Adrenal gland (tissue), 12 donors: Measurements from ENCODE around the gene DLGAP3. TPM values are rescaled to one million over a fixed set of nuclear protein-coding genes. Genes with fewer than 3 reads are reported as not detected.

Source experiments
- DNase-seq, 7 donors: peaks; one replicate each; pipeline ENCODE4 v3.0.0-alpha.2; 2019 to 2020
- H3K27ac ChIP-seq, 5 donors: fragments of 200-600 bp; sonication (generic) in 4 of 5; 1 replicate in 3 of 5; 2 replicates in 2 of 5; pipeline versions ENCODE4 v1.5.1 to v1.8.0; 2016 to 2020; ENCODE audit warnings: mild to moderate bottlenecking in 1 of 5
- H3K27me3 ChIP-seq: fragments of 200-600 bp; 2 replicates; pipeline ENCODE4 v1.8.0; 2021
- H3K36me3 ChIP-seq, 2 donors: fragments of 200-600 bp; replicated peaks in 1 of 2; 1 replicate in 1 of 2; 2 replicates in 1 of 2; pipeline versions ENCODE4 v1.5.1 to v1.8.0; 2018 to 2022
- H3K4me1 ChIP-seq, 2 donors: fragments of 200-600 bp; replicated peaks in 1 of 2; 1 replicate in 1 of 2; 2 replicates in 1 of 2; pipeline versions ENCODE4 v1.5.1 to v1.8.0; 2018 to 2021
- H3K4me3 ChIP-seq, 4 donors: fragments of 200-600 bp; sonication (generic) in 3 of 4; one replicate each; pipeline ENCODE4 v1.5.1; 2016 to 2018
- H3K9me3 ChIP-seq, 3 donors: fragments of 200-600 bp; sonication (generic) in 1 of 3; replicated peaks in 1 of 3; 1 replicate in 2 of 3; 2 replicates in 1 of 3; pipeline versions ENCODE4 v1.5.1 to v1.8.0; 2016 to 2021
- POLR2A ChIP-seq, 2 donors: fragments of 450-650 bp; IDR thresholded peaks; one replicate each; pipeline ENCODE4 v1.6.1; 2017; ENCODE audit warnings: antibody characterized with exemption in 2 of 2, mild to moderate bottlenecking in 2 of 2, moderate library complexity in 1 of 2
- WGBS, 4 donors: extraction: QIAGEN DNeasy Blood & Tissue Kit in 2 of 4; methylation state at CpG; one replicate each; pipeline versions ENCODE4 v1.1.5 to v1.1.7; 2013 to 2017; 5-methylcytosine and 5-hydroxymethylcytosine counted together
- intact Hi-C, 2 donors: fragments of 100-400 bp; cut with DNase I; formaldehyde crosslinking; loops; one replicate each; pipeline versions ENCODE4 v1.14.1 to v1.15.0; 2022 to 2023
- polyA plus RNA-seq, 3 donors: library from polyadenylated mRNA; stranded (reverse); fragments of 200-250 nt in 2 of 3; fragments of 350-450 nt in 1 of 3; fragmentation: Illumina TruSeq in 1 of 3; extraction: RNeasy Lipid Tissue Mini Kit (QIAGEN cat#74804) in 1 of 3; gene quantifications; one replicate each; pipeline ENCODE4 v1.2.3, GENCODE V29; 2013 to 2014
- total RNA-seq, 9 donors: library from RNA; depleted of rRNA in 4 of 9; stranded (reverse); fragments of >200 nt in 4 of 9; fragments of 120-200 nt in 1 of 9; fragmentation: NEBNext Ultra II Directional in 1 of 9; extraction: Animal tissue kit (Norgen Biotek cat#: 25700) in 1 of 9; gene quantifications; one replicate each; pipeline versions ENCODE4 v1.1.0 to v1.2.4, GENCODE V29; 2013 to 2023
- TF ChIP-seq, protein P1 (sequence below), 6 experiments: fragments of 450-650 bp in 4 of 6; fragments of 200-600 bp in 2 of 6; sonication (generic) in 1 of 6; IDR thresholded peaks; 1 replicate in 5 of 6; 2 replicates in 1 of 6; pipeline versions ENCODE4 v1.5.1 to v1.8.0; 2016 to 2021; ENCODE audit warnings: antibody characterized with exemption in 6 of 6, mild to moderate bottlenecking in 2 of 6, moderate library complexity in 1 of 6
- donor health status: healthy with polysubstance abuse.
- donor health status: Bipolar disorder and iron deficiency.
- donor health status: DM: yes; HTN: yes; CAD: no.
- donor health status: DM: no; HTN: no; CAD: no.
- donor health status: DM: no; HTN: no; CAD: no.
- donor health status: DM: yes; HTN: yes; CAD: no.

Gene DLGAP3
- total and polyA plus RNA-seq, 12 donors, result 0.13 to 1.6 (median 0.47) TPM

GRCh38 chr1:34918386-34918976, 11.0 kb downstream of the DLGAP3 start:
- TF ChIP-seq, protein P1, sequence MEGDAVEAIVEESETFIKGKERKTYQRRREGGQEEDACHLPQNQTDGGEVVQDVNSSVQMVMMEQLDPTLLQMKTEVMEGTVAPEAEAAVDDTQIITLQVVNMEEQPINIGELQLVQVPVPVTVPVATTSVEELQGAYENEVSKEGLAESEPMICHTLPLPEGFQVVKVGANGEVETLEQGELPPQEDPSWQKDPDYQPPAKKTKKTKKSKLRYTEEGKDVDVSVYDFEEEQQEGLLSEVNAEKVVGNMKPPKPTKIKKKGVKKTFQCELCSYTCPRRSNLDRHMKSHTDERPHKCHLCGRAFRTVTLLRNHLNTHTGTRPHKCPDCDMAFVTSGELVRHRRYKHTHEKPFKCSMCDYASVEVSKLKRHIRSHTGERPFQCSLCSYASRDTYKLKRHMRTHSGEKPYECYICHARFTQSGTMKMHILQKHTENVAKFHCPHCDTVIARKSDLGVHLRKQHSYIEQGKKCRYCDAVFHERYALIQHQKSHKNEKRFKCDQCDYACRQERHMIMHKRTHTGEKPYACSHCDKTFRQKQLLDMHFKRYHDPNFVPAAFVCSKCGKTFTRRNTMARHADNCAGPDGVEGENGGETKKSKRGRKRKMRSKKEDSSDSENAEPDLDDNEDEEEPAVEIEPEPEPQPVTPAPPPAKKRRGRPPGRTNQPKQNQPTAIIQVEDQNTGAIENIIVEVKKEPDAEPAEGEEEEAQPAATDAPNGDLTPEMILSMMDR (IDR thresholded peaks at IDR 0.05), result no peak
- TF ChIP-seq POLR2A (IDR thresholded peaks at IDR 0.05), result no peak
- no peak for DNase-seq
- WGBS, 4 donors, result 12 to 27% (median 14%) methylated on average over 7 to 11 of the region's 11 CpGs
- no peaks in the 10 kb centered on the region for H3K9me3 ChIP-seq
- no peak overlapping the region for H3K27ac ChIP-seq
- H3K27me3 ChIP-seq, result no peaks in the 10 kb centered on the region
- H3K4me1 ChIP-seq, result peaks cover 0 to 7% of the 10 kb centered on the region in 2 donors
- H3K4me3 ChIP-seq, result no peak overlapping the region
- H3K36me3 ChIP-seq, result no peaks in the 10 kb centered on the region
- intact Hi-C loops, result no loop called here

GRCh38 chr1:34917017-34917416, 12.4 kb downstream of the DLGAP3 start:
- peak in 1 of 7 donors; percentile 5 for DNase-seq
- TF ChIP-seq POLR2A (IDR thresholded peaks at IDR 0.05), result no peak
- TF ChIP-seq, protein P1 (IDR thresholded peaks at IDR 0.05), result no peak
- 86 to 94% (median 90%) methylated on average over 6 of the region's 6 CpGs for WGBS, 4 donors

GRCh38 chr1:34916104-34916503, 13.3 kb downstream of the DLGAP3 start:
- intact Hi-C loops, result no loop called here
- H3K36me3 ChIP-seq, result no peaks in the 10 kb centered on the region
- no peaks in the 10 kb centered on the region for H3K27me3 ChIP-seq
- H3K9me3 ChIP-seq, result no peaks in the 10 kb centered on the region
- 88 to 91% (median 89%) methylated on average over 4 of the region's 4 CpGs for WGBS, 4 donors
- TF ChIP-seq, protein P1 (IDR thresholded peaks at IDR 0.05), result no peak
- no peak for TF ChIP-seq POLR2A (IDR thresholded peaks at IDR 0.05)
- peaks cover 0 to 7% of the 10 kb centered on the region in 2 donors for H3K4me1 ChIP-seq
- no peak overlapping the region for H3K27ac ChIP-seq
- DNase-seq, result no peak
- no peak overlapping the region for H3K4me3 ChIP-seq

More at GRCh38 chr1:34917017-34917416, 12.4 kb downstream of the DLGAP3 start:
- H3K4me3 ChIP-seq, result no peak overlapping the region
- intact Hi-C loops, result no loop called here
- H3K9me3 ChIP-seq, result no peaks in the 10 kb centered on the region
- peaks cover 0 to 7% of the 10 kb centered on the region in 2 donors for H3K4me1 ChIP-seq
- H3K27me3 ChIP-seq, result no peaks in the 10 kb centered on the region
- no peak overlapping the region for H3K27ac ChIP-seq
- no peaks in the 10 kb centered on the region for H3K36me3 ChIP-seq

DNA sequence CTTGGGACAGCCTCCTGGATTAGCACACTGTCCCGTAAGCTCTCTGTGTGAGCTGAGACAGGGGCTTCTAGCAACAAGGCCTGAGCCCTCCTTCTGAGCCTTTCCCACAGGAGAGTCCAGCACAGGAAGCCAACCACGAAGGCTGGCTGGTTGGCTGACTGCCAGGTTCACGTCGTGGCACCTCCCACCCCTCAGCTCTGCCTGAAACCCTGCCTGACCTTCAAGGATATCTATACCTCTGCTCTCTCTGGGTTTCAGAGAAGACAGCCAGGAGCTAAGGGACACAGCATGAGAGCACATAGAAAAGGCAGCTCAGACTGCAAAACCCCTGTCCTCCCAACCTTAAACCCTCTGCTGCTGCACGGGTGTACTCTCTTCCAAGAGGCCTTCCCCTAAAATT, 13.9 kb downstream of the DLGAP3 start:
- Histone ChIP-seq H3K4me1 (peaks cover 0 to 7% of the 10 kb centered on the region in 2 donors), H3K4me3 (no peak overlapping the region), H3K9me3 (no peaks in the 10 kb centered on the region), H3K36me3 (no peaks in the 10 kb centered on the region), H3K27me3 (no peaks in the 10 kb centered on the region), H3K27ac (no peak overlapping the region)
- intact Hi-C loops, result no loop called here
- WGBS, 4 donors, result 22 to 34% (median 32%) methylated on average over 4 to 5 of the region's 5 CpGs
- no peak for TF ChIP-seq POLR2A (IDR thresholded peaks at IDR 0.05)
- TF ChIP-seq, protein P1 (IDR thresholded peaks at IDR 0.05), result no peak
- peak in 1 of 7 donors; percentile 4 for DNase-seq
